ENCODE results near the gene SLC35A5. TPM values are rescaled to one million over a fixed set of nuclear protein-coding genes. Genes with fewer than 3 reads are reported as not detected.

The SLC35A5 gene
- polyA plus RNA-seq, 1 experiment, result 53.6 TPM

GRCh38 chr3:112569265-112569664 lies 7.4 kb downstream of the SLC35A5 start:
- POLR2A ChIA-PET, result no interaction called here
- no peaks in the 10 kb centered on the region for H3K9me3 ChIP-seq (ENCODE audit: control insufficient read depth, insufficient read depth, low read length)
- no peak overlapping the region for H3K4me3 ChIP-seq (ENCODE audit: low read depth, low read length)
- H3K27ac ChIP-seq (ENCODE audit: low read depth, low read length), result no peak overlapping the region
- no peak for DNase-seq (ENCODE audit: low read depth, low spot score)
- H3K27me3 ChIP-seq (ENCODE audit: control insufficient read depth, insufficient read depth, low read length), result no peaks in the 10 kb centered on the region
- CTCF ChIA-PET, result interaction anchor here (0.9 to 2.2 kb wide), 2 partner anchors 9 to 13 kb away, joined by 3 to 20 read pairs; no protein-coding TSS in a partner anchor
- TF ChIP-seq CTCF (IDR thresholded peaks at IDR 0.05; ENCODE audit: low read depth, low read length), result no peak

GRCh38 chr3:112572701-112573100 lies 10.9 kb downstream of the SLC35A5 start:
- H3K27me3 ChIP-seq (ENCODE audit: control insufficient read depth, insufficient read depth, low read length), result no peaks in the 10 kb centered on the region
- H3K9me3 ChIP-seq (ENCODE audit: control insufficient read depth, insufficient read depth, low read length), result no peaks in the 10 kb centered on the region
- POLR2A ChIA-PET, result no interaction called here
- H3K4me3 ChIP-seq (ENCODE audit: low read depth, low read length), result no peak overlapping the region
- H3K27ac ChIP-seq (ENCODE audit: low read depth, low read length), result no peak overlapping the region
- CTCF ChIA-PET, result interaction anchor here (3.5 kb wide), 1 partner anchor 10 kb away, joined by 19 read pairs; no protein-coding TSS in a partner anchor
- no peak for TF ChIP-seq CTCF (IDR thresholded peaks at IDR 0.05; ENCODE audit: low read depth, low read length)
- no peak for DNase-seq (ENCODE audit: low read depth, low spot score)

GRCh38 chr3:112579232-112579631 lies 17.4 kb downstream of the SLC35A5 start:
- TF ChIP-seq CTCF (IDR thresholded peaks at IDR 0.05; ENCODE audit: low read depth, low read length), result no peak
- no peaks in the 10 kb centered on the region for H3K27me3 ChIP-seq (ENCODE audit: control insufficient read depth, insufficient read depth, low read length)
- DNase-seq (ENCODE audit: low read depth, low spot score), result no peak
- no peak overlapping the region for H3K4me3 ChIP-seq (ENCODE audit: low read depth, low read length)
- H3K27ac ChIP-seq (ENCODE audit: low read depth, low read length), result no peak overlapping the region
- no peaks in the 10 kb centered on the region for H3K9me3 ChIP-seq (ENCODE audit: control insufficient read depth, insufficient read depth, low read length)
- ChIA-PET POLR2A (no interaction called here), CTCF (interaction anchor here (0.9 to 1.2 kb wide), 3 partner anchors 10 to 468 kb away, joined by 3 to 4 read pairs (median 3); no protein-coding TSS in a partner anchor)

GRCh38 chr3:112579697-112580096 lies 17.9 kb downstream of the SLC35A5 start:
- Histone ChIP-seq H3K9me3 (ENCODE audit: control insufficient read depth, insufficient read depth, low read length) (no peaks in the 10 kb centered on the region), H3K4me3 (ENCODE audit: low read depth, low read length) (no peak overlapping the region), H3K27me3 (ENCODE audit: control insufficient read depth, insufficient read depth, low read length) (no peaks in the 10 kb centered on the region), H3K27ac (ENCODE audit: low read depth, low read length) (no peak overlapping the region)
- CTCF ChIA-PET, result interaction anchor here (0.9 to 1.3 kb wide), 2 partner anchors 234 to 400 kb away, joined by 4 to 5 read pairs; no protein-coding TSS in a partner anchor
- TF ChIP-seq CTCF (IDR thresholded peaks at IDR 0.05; ENCODE audit: low read depth, low read length), result no peak
- DNase-seq (ENCODE audit: low read depth, low spot score), result no peak
- POLR2A ChIA-PET, result interaction anchor here (0.7 kb wide), 1 partner anchor 23 kb away, joined by 3 read pairs; no protein-coding TSS in a partner anchor

GRCh38 chr3:112582244-112582874 lies 20.5 kb downstream of the SLC35A5 start:
- ChIA-PET CTCF (interaction anchor here (0.7 to 3.2 kb wide), 46 partner anchors 8 to 1163 kb away, joined by 3 to 37 read pairs (median 5); partner anchors contain the start of genes ATG3, CCDC80, CD200R1 and GTPBP8), POLR2A (interaction anchor here (0.5 to 1.4 kb wide), 4 partner anchors 53 to 113 kb away, joined by 3 to 6 read pairs (median 4); no protein-coding TSS in a partner anchor)
- DNase-seq (ENCODE audit: low read depth, low spot score), result peak; percentile 55
- TF ChIP-seq CTCF (IDR thresholded peaks at IDR 0.05; ENCODE audit: low read depth, low read length), result peak; percentile 73
- Histone ChIP-seq H3K27ac (ENCODE audit: low read depth, low read length) (no peak overlapping the region), H3K27me3 (ENCODE audit: control insufficient read depth, insufficient read depth, low read length) (no peaks in the 10 kb centered on the region), H3K9me3 (ENCODE audit: control insufficient read depth, insufficient read depth, low read length) (no peaks in the 10 kb centered on the region), H3K4me3 (ENCODE audit: low read depth, low read length) (no peak overlapping the region)
